HL-60 (cell line): ENCODE results near the gene IFNLR1.

Experiments
- DNase-seq, 2 experiments: peaks; one replicate each; pipeline ENCODE4 v3.0.0-alpha.2; 2010 to 2020; ENCODE audit warnings: low read depth in 1 of 2, low spot score in 1 of 2
- H3K27ac ChIP-seq: fragments of 250-450 bp; sonication (Bioruptor Pico); replicated peaks from 2 replicates; pipeline ENCODE4 v1.5.1; 2020; ENCODE audit warnings: mild to moderate bottlenecking, moderate library complexity
- H3K27me3 ChIP-seq: fragments of 250-450 bp; sonication (Bioruptor Pico); 2 replicates; pipeline ENCODE4 v1.5.1; 2021; ENCODE audit warnings: mild to moderate bottlenecking, moderate library complexity; ENCODE audit not compliant: insufficient read depth, poor library complexity, severe bottlenecking
- H3K4me3 ChIP-seq: replicated peaks from 2 replicates; pipeline ENCODE4 v1.5.1; 2011; ENCODE audit warnings: mild to moderate bottlenecking, control low read depth, low read length; ENCODE audit not compliant: insufficient read depth
- GABPA ChIP-seq: IDR thresholded peaks from 2 replicates; pipeline ENCODE4 v1.6.1; 2012; ENCODE audit warnings: low read depth
- POLR2AphosphoS5 ChIP-seq: IDR thresholded peaks from 2 replicates; pipeline ENCODE4 v1.6.1; 2012; ENCODE audit warnings: low read depth
- SPI1 ChIP-seq: IDR thresholded peaks from 2 replicates; pipeline ENCODE4 v1.6.1; 2012; ENCODE audit warnings: low read depth, mild to moderate bottlenecking, borderline replicate concordance
- TF ChIP-seq, protein P1 (sequence below): IDR thresholded peaks from 2 replicates; pipeline ENCODE4 v1.6.1; 2012; ENCODE audit warnings: low read depth; ENCODE audit not compliant: insufficient replicate concordance
- TF ChIP-seq, protein P2 (sequence below): IDR thresholded peaks from one replicate; pipeline ENCODE4 v1.5.1; 2011; ENCODE audit warnings: low read length, control low read depth, inconsistent platforms; ENCODE audit not compliant: insufficient read depth

Gene IFNLR1

DNA sequence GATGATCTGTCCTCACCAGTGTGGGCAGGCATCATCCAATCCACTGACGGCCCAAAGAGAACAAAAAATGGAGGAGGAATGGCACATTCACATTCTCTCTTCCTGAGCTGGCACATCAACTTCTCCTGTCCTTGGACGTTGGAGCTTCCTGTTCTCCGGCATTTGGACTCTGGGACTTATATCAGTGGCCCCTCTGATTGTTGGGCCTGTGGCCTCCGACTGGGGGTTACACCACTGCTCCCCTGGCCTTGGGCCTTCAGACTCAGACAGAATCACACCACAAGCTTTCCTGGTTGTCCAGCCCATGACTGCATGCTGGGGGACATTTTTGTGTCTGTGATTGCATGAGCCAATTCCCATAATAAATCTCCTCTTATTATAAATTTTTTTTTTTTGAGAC, 20.1 kb downstream of the IFNLR1 start:
- H3K4me3 ChIP-seq, result no peak overlapping the region
- no peaks in the 10 kb centered on the region for H3K27me3 ChIP-seq
- no peak for DNase-seq
- TF ChIP-seq GABPA (no peak), POLR2AphosphoS5 (no peak), SPI1 (no peak)
- TF ChIP-seq, protein P1, sequence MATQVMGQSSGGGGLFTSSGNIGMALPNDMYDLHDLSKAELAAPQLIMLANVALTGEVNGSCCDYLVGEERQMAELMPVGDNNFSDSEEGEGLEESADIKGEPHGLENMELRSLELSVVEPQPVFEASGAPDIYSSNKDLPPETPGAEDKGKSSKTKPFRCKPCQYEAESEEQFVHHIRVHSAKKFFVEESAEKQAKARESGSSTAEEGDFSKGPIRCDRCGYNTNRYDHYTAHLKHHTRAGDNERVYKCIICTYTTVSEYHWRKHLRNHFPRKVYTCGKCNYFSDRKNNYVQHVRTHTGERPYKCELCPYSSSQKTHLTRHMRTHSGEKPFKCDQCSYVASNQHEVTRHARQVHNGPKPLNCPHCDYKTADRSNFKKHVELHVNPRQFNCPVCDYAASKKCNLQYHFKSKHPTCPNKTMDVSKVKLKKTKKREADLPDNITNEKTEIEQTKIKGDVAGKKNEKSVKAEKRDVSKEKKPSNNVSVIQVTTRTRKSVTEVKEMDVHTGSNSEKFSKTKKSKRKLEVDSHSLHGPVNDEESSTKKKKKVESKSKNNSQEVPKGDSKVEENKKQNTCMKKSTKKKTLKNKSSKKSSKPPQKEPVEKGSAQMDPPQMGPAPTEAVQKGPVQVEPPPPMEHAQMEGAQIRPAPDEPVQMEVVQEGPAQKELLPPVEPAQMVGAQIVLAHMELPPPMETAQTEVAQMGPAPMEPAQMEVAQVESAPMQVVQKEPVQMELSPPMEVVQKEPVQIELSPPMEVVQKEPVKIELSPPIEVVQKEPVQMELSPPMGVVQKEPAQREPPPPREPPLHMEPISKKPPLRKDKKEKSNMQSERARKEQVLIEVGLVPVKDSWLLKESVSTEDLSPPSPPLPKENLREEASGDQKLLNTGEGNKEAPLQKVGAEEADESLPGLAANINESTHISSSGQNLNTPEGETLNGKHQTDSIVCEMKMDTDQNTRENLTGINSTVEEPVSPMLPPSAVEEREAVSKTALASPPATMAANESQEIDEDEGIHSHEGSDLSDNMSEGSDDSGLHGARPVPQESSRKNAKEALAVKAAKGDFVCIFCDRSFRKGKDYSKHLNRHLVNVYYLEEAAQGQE, result no peak
- TF ChIP-seq, protein P2, sequence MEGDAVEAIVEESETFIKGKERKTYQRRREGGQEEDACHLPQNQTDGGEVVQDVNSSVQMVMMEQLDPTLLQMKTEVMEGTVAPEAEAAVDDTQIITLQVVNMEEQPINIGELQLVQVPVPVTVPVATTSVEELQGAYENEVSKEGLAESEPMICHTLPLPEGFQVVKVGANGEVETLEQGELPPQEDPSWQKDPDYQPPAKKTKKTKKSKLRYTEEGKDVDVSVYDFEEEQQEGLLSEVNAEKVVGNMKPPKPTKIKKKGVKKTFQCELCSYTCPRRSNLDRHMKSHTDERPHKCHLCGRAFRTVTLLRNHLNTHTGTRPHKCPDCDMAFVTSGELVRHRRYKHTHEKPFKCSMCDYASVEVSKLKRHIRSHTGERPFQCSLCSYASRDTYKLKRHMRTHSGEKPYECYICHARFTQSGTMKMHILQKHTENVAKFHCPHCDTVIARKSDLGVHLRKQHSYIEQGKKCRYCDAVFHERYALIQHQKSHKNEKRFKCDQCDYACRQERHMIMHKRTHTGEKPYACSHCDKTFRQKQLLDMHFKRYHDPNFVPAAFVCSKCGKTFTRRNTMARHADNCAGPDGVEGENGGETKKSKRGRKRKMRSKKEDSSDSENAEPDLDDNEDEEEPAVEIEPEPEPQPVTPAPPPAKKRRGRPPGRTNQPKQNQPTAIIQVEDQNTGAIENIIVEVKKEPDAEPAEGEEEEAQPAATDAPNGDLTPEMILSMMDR, result no peak
- H3K27ac ChIP-seq, result no peak overlapping the region

DNA sequence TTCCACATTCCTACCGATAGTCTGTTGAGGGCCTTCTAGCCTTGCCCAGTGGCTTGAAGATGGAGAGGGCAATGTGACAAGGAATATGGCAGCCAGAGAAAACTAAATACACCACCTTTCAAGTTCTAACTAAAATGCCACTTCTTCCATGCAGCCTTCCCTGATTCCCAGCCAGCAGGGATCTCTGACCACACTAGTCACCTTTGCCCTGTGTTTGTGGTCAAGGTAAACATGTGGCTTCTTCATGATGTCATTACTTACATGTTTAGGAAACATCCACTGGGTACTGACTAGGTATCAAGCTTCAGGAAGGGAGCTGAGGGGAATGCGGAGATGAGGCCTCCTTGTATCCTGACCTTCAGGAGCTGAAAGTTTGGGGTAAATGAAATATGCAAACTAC, 21.6 kb downstream of the IFNLR1 start:
- H3K4me3 ChIP-seq, result no peak overlapping the region
- H3K27ac ChIP-seq, result no peak overlapping the region
- no peaks in the 10 kb centered on the region for H3K27me3 ChIP-seq
- no peak for DNase-seq
- TF ChIP-seq, protein P2, result no peak
- TF ChIP-seq, protein P1, result no peak
- TF ChIP-seq SPI1 (no peak), GABPA (no peak), POLR2AphosphoS5 (no peak)

DNA sequence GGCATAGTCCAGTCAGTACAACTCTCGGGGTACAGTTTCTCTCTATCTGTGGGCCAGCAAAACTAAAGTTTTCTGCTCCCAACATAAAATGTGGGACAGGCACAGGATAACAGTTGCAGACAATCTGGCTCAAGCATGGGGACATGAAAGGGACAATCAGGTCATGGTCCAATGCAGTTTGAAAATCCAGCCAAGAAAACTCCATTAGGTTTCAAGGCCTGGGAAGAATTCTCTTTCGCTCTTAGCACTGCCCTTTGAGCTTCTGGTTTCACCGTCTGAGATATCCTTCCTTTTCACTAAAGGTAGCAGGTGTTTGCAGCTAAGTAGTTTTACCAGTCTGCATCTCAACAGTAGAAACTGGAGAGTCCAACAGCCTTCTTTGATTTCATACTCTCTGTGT, 23.1 kb downstream of the IFNLR1 start:
- H3K27ac ChIP-seq, result no peak overlapping the region

DNA sequence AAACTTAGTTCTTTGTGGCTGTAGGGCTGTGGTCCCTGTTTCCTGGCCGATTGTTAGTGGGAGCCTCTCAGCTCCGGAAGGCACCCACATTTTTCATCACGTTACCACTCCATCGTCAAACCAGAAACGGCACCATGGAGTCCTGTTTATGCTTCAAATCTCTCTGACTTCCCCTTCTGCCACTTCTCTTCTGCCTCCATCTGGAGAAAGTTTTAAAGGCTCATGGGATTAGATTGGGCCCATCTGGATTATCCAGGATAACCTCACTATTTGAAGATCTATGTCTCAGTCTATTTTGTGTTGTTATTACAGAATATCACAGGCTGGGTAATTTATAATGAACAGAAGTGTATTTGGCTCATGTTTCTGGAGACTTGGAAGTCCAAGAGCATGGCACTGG, 24.9 kb downstream of the IFNLR1 start:
- peak in 1 of 2 experiments; percentile 3 for DNase-seq
- Histone ChIP-seq H3K27me3 (no peaks in the 10 kb centered on the region), H3K27ac (no peak overlapping the region), H3K4me3 (no peak overlapping the region)
- TF ChIP-seq, protein P1, result no peak
- TF ChIP-seq GABPA, result no peak
- TF ChIP-seq SPI1, result peak; percentile 60; the same call in 1 of the 2 replicates
- TF ChIP-seq POLR2AphosphoS5, result no peak

More for the DNA sequence above, 23.1 kb downstream of the IFNLR1 start:
- no peak for TF ChIP-seq POLR2AphosphoS5
- DNase-seq, result no peak
- no peaks in the 10 kb centered on the region for H3K27me3 ChIP-seq
- no peak overlapping the region for H3K4me3 ChIP-seq
